GM18858 (cell line): ENCODE measurements around the gene ERBB3.

Experiments used
- ATAC-seq: cut with Tn5 transposase; IDR thresholded peaks from one replicate; pipeline ENCODE4 v1.9.1; 2021; ENCODE audit not compliant: unreplicated experiment

ERBB3 gene

DNA sequence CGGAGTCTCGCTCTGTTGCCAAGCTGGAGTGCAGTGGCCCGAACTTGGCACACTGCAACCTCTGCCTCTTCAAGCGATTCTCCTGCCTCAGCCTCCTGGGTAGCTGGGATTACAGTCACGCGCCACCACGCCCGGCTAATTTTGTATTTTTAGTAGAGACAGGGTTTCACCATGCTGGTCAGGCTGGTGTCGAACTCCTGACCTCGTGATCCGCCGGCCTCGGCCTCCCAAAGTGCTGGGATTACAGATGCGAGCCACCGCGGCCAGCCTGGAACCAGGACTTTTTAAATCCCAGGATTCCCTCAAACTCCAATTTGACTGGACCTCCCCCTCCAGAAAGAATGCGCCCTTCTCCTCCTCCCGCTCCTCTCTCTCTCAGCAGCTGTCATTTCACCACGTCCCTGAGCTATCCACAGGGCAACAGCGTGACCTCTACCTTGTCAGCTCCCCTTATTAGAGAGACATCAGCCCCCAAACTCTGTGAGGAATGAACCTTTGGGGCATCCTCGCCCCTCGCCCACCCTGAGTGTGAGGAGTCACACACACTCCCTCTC is 50.1 kb downstream of the ERBB3 start:
- ATAC-seq, result no peak

DNA sequence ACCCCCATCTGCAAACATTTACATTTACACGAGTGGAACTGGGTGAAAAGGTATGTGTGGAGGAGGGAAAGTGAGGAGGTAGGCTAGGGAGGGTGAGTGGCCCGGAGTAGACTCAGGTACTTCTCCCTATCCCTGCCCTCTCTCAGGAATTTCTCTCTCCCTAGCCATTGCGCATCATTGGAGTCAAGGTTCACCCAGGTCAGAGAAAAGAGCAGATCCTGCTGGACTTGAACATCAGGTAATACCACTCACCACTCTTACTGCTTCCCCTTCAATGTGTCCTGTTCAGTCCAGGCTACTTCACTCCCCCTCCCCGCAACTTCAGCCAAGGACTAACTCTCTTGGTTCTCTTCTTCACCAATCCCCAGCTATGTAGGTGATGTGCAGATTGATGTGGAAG is 50.9 kb downstream of the ERBB3 start:
- no peak for ATAC-seq

DNA sequence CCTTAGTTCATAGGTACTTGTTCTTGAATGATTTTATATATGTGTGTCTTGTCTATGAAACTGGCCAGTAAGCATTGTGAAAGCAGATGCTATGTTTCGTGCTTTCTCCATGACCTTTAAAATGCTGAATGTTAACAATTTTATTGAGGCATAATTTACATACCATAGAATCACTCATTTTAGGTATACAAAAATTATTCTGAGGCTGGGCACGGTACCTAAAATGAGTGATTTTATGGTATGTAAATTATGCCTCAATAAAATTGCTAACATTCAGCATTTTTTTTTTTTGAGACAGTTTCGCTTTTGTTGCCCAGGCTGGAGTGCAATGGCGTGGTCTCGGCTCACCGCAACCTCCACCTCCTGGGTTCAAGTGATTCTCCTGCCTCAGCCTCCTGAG is 54.9 kb downstream of the ERBB3 start:
- ATAC-seq, result no peak

DNA sequence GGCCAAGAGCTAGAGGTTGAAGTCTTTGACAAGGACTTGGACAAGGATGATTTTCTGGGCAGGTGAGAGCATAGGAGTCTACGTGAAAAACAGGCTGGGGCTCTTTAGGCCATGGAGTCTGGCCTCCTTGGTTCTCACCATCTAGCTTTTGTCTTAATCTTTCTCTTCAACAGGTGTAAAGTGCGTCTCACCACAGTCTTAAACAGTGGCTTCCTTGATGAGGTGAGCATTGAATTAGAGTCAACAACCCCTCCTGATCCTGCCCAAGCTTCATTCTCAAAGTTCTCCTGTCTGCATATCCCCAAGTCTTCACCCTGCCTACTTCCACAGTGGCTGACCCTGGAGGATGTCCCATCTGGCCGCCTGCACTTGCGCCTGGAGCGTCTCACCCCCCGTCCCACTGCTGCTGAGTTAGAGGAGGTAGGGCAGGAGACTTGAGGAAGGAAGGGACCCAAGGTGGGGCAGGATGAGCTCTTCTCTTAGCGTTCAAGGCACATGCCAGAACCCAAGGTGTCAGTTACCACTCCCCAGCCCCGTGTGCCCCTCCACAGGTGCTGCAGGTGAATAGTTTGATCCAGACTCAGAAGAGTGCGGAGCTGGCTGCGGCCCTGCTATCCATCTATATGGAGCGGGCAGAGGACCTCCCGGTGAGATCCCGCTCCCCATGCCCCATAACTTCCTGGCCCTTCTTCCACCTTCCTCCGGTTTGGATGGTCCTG is 58.0 kb downstream of the ERBB3 start:
- ATAC-seq, result no peak

DNA sequence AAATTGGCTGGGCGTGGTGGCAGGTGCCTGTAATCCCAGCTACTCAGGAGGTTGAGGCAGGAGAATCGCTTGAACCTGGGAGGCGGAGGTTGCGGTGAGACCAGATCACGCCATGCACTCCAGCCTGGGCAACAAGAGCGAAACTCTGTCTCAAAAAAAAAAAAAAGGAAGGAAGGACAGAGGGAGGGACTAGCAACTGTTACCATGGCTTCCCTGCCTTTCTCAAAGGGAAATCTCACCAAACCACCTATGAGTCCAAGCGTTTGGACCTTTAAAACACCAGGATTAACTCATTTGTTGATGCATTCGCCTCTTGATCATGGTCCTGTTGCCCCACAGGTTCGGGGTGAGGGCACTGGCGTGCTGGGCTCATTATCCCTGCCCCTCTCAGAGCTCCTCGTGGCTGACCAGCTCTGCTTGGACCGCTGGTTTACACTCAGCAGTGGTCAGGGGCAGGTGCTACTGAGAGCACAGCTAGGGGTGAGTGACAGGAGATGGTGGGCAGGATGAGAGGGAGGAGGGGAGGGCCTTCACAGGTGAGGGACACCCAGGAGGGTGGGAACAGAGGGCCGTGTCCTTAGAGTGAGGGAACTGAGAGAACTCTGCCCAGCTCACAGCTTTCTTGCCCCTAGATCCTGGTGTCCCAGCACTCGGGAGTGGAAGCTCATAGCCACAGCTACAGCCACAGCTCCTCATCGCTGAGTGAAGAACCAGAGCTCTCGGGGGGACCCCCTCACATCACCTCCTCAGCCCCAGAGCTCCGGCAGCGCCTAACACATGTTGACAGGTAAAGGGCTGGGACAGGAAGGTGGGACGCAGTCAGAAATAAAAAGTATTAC is 62.2 kb downstream of the ERBB3 start:
- ATAC-seq, result no peak

DNA sequence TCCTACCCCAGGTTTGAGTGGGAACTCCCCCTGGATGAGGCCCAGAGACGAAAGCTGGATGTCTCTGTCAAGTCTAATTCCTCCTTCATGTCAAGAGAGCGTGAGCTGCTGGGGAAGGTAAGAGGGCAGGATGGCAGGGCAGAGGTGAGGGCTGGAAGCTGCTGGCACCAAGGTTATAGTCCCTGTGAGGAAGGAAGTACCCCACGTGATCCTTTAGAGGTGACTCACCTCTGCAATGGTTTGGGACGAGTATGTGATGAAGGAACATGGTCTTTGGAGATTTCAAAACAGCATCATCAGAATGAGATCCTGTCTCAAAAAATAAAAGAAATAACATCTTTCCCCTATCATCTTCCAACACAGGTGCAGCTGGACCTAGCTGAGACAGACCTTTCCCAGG is 63.3 kb downstream of the ERBB3 start:
- no peak for ATAC-seq

DNA sequence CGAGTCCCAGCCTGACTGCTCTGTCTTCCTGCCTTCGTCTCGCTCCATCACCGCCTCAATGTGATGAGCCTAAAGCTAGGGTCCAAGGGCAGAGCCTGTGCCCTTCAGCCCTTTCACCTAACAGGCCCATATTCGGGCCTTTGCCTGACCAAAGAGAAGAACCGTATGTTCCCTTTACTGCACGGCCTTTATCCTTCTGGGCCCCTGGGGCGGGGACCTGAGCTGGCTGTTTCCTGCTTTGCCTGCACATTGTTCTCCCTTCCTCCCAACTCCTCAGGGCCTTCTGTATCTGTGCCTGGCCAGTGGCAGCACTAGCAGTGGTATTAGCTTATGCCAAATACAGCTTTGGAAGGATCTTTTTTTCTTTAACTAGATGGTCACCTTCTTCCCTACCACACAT is 63.9 kb downstream of the ERBB3 start:
- no peak for ATAC-seq

DNA sequence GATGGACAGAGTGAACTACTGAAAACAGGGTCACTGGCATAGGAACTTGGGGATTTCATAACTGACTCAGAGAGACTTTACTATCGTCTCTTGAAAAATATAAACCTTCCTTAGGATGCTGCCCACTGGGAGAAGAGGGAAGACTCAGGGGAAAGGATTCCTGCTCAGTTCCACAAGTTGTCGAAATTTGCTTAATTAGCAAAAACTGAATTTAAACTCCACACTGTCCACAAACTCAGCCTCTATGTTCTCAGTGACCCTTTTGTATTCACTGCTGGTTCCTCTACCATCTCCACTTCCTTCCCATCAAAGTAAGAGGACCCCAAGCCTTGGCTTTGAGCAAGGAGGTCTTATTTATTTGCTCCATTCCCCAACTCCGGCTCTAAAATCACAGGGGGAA is 65.3 kb downstream of the ERBB3 start:
- no peak for ATAC-seq

DNA sequence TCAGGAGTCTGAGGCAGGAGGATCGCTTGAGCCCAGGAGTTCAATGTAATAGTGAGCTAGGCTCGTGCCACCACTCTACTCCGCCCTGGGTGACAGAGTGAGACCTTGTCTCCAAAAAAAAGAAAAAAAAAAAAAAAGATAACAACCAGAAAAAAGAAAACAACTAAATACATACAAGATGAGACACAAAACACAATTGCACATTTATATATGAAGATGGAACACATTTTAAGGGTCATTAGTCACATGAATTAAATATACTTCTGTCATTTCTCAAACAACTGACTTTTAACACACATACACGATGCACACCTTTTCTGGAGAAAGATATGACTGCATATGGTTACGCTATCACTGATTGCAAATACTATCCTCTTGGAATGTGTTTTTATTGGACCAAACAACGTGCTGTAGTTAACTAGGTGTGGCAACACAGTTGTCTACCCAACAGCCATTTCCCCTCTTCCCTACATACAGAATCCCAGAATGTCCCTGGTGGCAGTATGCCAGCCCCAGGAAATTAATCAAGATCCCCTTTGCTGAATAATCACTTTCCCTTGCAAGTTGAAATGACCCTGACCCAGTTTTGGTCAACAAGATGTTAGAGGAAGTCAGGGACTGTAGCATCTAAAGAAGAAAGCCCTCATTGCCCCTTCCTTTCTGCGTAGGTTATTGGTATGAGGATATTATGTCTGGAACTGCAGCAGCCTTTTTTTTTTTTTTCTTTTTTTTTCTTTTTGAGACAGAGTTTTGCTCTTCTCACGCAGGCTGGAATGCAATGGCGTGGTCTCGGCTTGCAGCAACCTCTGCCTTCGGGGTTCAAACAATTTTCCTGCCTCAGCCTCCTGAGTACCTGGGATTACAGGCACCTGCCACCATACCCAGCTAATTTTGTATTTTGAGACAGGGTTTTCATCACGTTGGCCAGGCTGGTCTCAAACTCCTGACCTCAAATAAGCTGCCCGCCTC is 66.8 kb downstream of the ERBB3 start:
- ATAC-seq, result no peak

DNA sequence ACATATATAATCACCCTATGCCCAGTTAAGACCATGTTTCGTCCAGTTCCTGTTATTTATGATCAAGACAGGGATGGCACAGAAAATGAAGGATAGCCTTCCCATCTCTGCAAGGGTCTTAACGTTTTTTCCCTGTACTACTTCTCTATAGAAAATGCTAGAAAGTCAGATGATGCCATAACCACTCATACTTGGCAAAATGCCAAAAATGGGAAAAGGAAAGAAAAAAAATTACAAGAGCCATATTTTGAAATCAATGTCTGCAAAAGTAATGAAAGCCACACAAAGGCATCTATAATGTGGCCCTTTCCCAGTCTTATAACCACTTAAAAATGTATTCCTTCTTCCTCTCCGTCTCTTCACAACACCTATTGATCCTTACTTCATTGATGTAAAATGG is 70.6 kb downstream of the ERBB3 start:
- no peak for ATAC-seq

DNA sequence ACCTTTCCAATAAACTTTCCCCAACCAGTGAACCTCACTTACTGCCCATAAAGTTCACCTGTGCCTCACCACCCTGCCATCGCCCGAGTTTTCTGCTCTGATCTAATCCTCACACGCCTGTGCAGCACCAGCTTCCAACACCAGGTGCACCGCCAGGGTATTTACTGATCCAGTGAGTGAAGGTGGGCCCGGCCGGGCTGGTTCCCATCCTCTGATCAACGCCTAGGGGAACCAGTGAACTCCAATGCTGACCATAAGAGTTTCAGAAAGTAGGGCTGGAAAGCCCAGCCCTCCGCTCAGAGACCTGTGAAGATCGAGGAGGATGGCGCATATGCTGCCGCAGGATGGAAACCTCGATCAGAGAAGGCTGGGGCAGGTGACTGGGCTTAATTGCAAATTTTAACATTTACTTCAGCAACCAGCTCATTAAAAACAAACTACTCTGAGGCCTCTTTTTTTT is 71.7 kb downstream of the ERBB3 start:
- peak; percentile 53 for ATAC-seq

DNA sequence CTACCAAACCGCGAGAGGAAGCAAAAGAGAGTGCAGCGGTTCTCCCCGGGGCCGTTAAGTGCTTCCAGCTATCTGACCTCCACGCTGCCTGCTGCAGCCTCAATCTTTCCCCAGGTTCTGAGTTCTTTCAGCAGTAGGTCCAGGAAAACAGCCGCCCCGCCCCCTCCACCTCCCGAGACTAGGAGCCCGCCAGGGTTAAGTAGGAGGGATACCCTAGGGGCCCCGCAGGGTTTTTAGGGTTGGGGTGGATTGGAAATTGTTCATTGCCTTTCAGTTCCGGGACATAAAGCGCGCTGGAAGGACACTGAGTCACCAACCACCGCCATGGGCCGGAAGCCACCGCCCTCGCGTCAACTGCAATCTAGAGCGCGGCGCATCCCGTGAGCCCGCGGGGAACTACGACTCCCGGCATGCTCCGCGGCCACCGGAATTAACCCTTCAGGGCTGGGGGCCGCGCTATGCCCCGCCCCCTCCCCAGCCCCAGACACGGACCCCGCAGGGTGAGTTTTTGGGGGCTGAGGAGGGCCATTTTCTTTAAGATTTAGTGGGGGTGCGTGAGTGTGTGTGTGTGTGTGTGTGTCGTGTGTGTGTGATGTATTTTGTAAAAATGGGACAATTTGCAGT is 72.3 kb downstream of the ERBB3 start, which contains the start of gene MYL6B:
TSS of gene MYL6B (plus strand) at position 456 of the 624 bp plus-strand sequence. CDS start 1,332 bp downstream, outside the sequence.
- ATAC-seq, result peak; percentile 68
